H1 (cell line): ENCODE measurements around the gene FAM240A. TPM values are rescaled to one million over a fixed set of nuclear protein-coding genes. Genes with fewer than 3 reads are reported as not detected.

Source experiments
- CTCF ChIA-PET: fragments of 300-600 bp; sonication (Branson Sonifier 250); formaldehyde crosslinking; loops from one replicate; lab custom pipeline; 2021; ENCODE audit not compliant: partially characterized antibody; lab: Charles Lee
- POLR2A ChIA-PET: fragments of 300-600 bp; sonication (Branson Sonifier 250); formaldehyde crosslinking; loops from one replicate; lab custom pipeline; 2021; ENCODE audit warnings: inconsistent platforms; ENCODE audit not compliant: partially characterized antibody; lab: Charles Lee
- DNase-seq, 2 experiments: peaks; one replicate each; pipeline versions ENCODE4 v3.0.0 to v3.0.0-alpha.2; 2010 to 2022; ENCODE audit warnings: low spot score in 2 of 2, low read depth in 1 of 2, mixed read lengths in 1 of 2
- FAIRE-seq: peaks from 2 replicates; lab custom pipeline; 2011; peaks lifted over from hg19 to GRCh38; lab: Jason Lieb, UNC
- H2AFZ ChIP-seq: 2 replicates; pipeline ENCODE4 v1.8.1; 2012; ENCODE audit warnings: low read length, inconsistent platforms
- H2AK5ac ChIP-seq: 2 replicates; pipeline ENCODE4 v1.6.1; 2013; ENCODE audit warnings: low read depth, low read length
- H2BK120ac ChIP-seq: replicated peaks from 2 replicates; pipeline ENCODE3; 2013; ENCODE audit warnings: low read depth, low read length, inconsistent platforms
- H2BK12ac ChIP-seq: 2 replicates; pipeline ENCODE4 v1.6.1; 2013; ENCODE audit warnings: low read depth, low read length
- H2BK15ac ChIP-seq: 2 replicates; pipeline ENCODE4 v1.6.1; 2013; ENCODE audit warnings: low read length
- H2BK20ac ChIP-seq: 2 replicates; pipeline ENCODE4 v1.6.1; 2013; ENCODE audit warnings: low read length
- H2BK5ac ChIP-seq: 2 replicates; pipeline ENCODE4 v1.6.1; 2013; ENCODE audit warnings: low read depth, low read length
- H3K14ac ChIP-seq: 2 replicates; pipeline ENCODE4 v1.6.1; 2013; ENCODE audit warnings: inconsistent platforms; ENCODE audit not compliant: insufficient read length
- H3K18ac ChIP-seq: 2 replicates; pipeline ENCODE4 v1.6.1; 2013; ENCODE audit warnings: low read length; ENCODE audit errors: extremely low read depth
- H3K23ac ChIP-seq: 2 replicates; pipeline ENCODE4 v1.6.1; 2013; ENCODE audit warnings: inconsistent platforms; ENCODE audit not compliant: insufficient read length
- H3K23me2 ChIP-seq: 2 replicates; pipeline ENCODE4 v1.6.1; 2013; ENCODE audit warnings: low read depth, low read length
- H3K27ac ChIP-seq: 2 replicates; pipeline ENCODE4 v1.6.1; 2011; ENCODE audit warnings: low read depth, low read length, inconsistent platforms
- H3K27me3 ChIP-seq, 4 experiments: replicated peaks in 1 of 4; 1 replicate in 1 of 4; 2 replicates in 3 of 4; pipeline versions ENCODE4 v1.6.1 to v1.8.1; 2011 to 2013; ENCODE audit warnings: low read length in 3 of 4, mild to moderate bottlenecking in 3 of 4, inconsistent platforms in 2 of 4, mixed read lengths in 2 of 4, moderate library complexity in 1 of 4; ENCODE audit not compliant: control insufficient read depth in 3 of 4, insufficient read depth in 3 of 4; ENCODE audit errors: extremely low read depth in 1 of 4
- H3K36me3 ChIP-seq, 4 experiments: 2 replicates each; pipeline versions ENCODE4 v1.6.1 to v1.8.1; 2011 to 2013; ENCODE audit warnings: mild to moderate bottlenecking in 4 of 4, low read length in 3 of 4, moderate library complexity in 2 of 4, control low read depth in 1 of 4, inconsistent platforms in 1 of 4; ENCODE audit not compliant: insufficient read depth in 4 of 4, control insufficient read depth in 2 of 4
- H3K4ac ChIP-seq: replicated peaks from 2 replicates; pipeline ENCODE3; 2013; ENCODE audit warnings: low read length, low read depth, mixed read lengths, inconsistent platforms; ENCODE audit not compliant: insufficient read length
- H3K4me1 ChIP-seq, 4 experiments: replicated peaks in 1 of 4; 1 replicate in 1 of 4; 2 replicates in 3 of 4; pipeline versions ENCODE4 v1.6.1 to v1.8.1; 2011 to 2013; ENCODE audit warnings: low read length in 3 of 4, inconsistent platforms in 2 of 4, mixed read lengths in 1 of 4; ENCODE audit not compliant: insufficient read depth in 4 of 4, control insufficient read depth in 3 of 4
- H3K4me2 ChIP-seq, 2 experiments: 2 replicates each; pipeline versions ENCODE4 v1.6.1 to v1.8.1; 2011 to 2013; ENCODE audit warnings: low read depth in 2 of 2, low read length in 2 of 2, control low read depth in 1 of 2, inconsistent platforms in 1 of 2, mild to moderate bottlenecking in 1 of 2; ENCODE audit not compliant: insufficient read depth in 1 of 2
- H3K4me3 ChIP-seq, 4 experiments: fragments of 200-600, 300-600 bp in 1 of 4; sonication (generic), shearing (Covaris generic), sonication (Bioruptor Twin) in 1 of 4; 2 replicates each; pipeline versions ENCODE4 v1.5.1 to v1.8.1; 2011 to 2016; ENCODE audit warnings: low read length in 4 of 4, low read depth in 3 of 4, control low read depth in 2 of 4, inconsistent platforms in 2 of 4, mild to moderate bottlenecking in 2 of 4, mixed read lengths in 1 of 4, moderate library complexity in 1 of 4; ENCODE audit not compliant: insufficient read depth in 2 of 4; ENCODE audit errors: extremely low read depth in 1 of 4
- H3K56ac ChIP-seq: replicated peaks from 2 replicates; pipeline ENCODE3; 2013; ENCODE audit warnings: low read depth, mild to moderate bottlenecking, mixed read lengths, low read length, inconsistent platforms; ENCODE audit not compliant: insufficient read length
- H3K79me1 ChIP-seq: 2 replicates; pipeline ENCODE4 v1.6.1; 2013; ENCODE audit warnings: low read depth, low read length, control low read depth
- H3K79me2 ChIP-seq, 2 experiments: 2 replicates each; pipeline versions ENCODE4 v1.6.1 to v1.8.1; 2012 to 2013; ENCODE audit warnings: low read length in 2 of 2, mild to moderate bottlenecking in 2 of 2, inconsistent platforms in 1 of 2; ENCODE audit not compliant: insufficient read depth in 2 of 2, control insufficient read depth in 1 of 2
- H3K9ac ChIP-seq, 4 experiments: replicated peaks in 1 of 4; 1 replicate in 1 of 4; 2 replicates in 3 of 4; pipeline versions ENCODE4 v1.6.1 to v1.8.1; 2011 to 2013; ENCODE audit warnings: low read depth in 3 of 4, low read length in 3 of 4, control low read depth in 2 of 4, mild to moderate bottlenecking in 2 of 4, moderate library complexity in 2 of 4, inconsistent platforms in 1 of 4; ENCODE audit errors: extremely low read depth in 1 of 4
- H3K9me3 ChIP-seq, 2 experiments: 2 replicates each; pipeline versions ENCODE4 v1.6.1 to v1.8.1; 2012 to 2013; ENCODE audit warnings: mild to moderate bottlenecking in 2 of 2, moderate library complexity in 2 of 2, control low read depth in 1 of 2, inconsistent platforms in 1 of 2, low read depth in 1 of 2, low read length in 1 of 2, mixed read lengths in 1 of 2; ENCODE audit not compliant: insufficient read depth in 2 of 2
- H4K20me1 ChIP-seq, 2 experiments: replicated peaks in 1 of 2; 2 replicates each; pipeline versions ENCODE3 to v1.8.1; 2011 to 2013; ENCODE audit warnings: inconsistent platforms in 2 of 2, low read length in 2 of 2, mild to moderate bottlenecking in 1 of 2; ENCODE audit not compliant: insufficient read depth in 2 of 2, control insufficient read depth in 1 of 2
- H4K5ac ChIP-seq: 2 replicates; pipeline ENCODE4 v1.6.1; 2013; ENCODE audit warnings: low read length, low read depth, mixed read lengths, inconsistent platforms; ENCODE audit not compliant: insufficient read length
- H4K8ac ChIP-seq: 2 replicates; pipeline ENCODE4 v1.8.0; 2013; ENCODE audit warnings: mild to moderate bottlenecking, moderate library complexity, low read length, inconsistent platforms; ENCODE audit not compliant: insufficient read depth; ENCODE audit errors: extremely low read depth
- H4K91ac ChIP-seq: replicated peaks from 2 replicates; pipeline ENCODE3; 2013; ENCODE audit warnings: low read length, mixed read lengths, inconsistent platforms; ENCODE audit not compliant: insufficient read length
- SP4 ChIP-seq: IDR thresholded peaks from 2 replicates; pipeline ENCODE4 v1.6.1; 2012; ENCODE audit warnings: low read length, inconsistent platforms
- WGBS, 2 experiments: shearing (Covaris generic) in 1 of 2; methylation state at CpG; one replicate each; pipeline versions ENCODE4 v1.1.6 to v1.1.7; 2013 to 2015; ENCODE audit warnings: low lambda C conversion rate in 2 of 2, mixed read lengths in 2 of 2, inconsistent platforms in 1 of 2, low coverage in 1 of 2, missing lambda C conversion rate in 1 of 2; ENCODE audit not compliant: insufficient replicate concordance in 2 of 2, insufficient coverage in 1 of 2, insufficient read length in 1 of 2; ENCODE audit errors: extremely low coverage in 1 of 2, missing lambda C conversion rate in 1 of 2; 5-methylcytosine and 5-hydroxymethylcytosine counted together
- polyA plus RNA-seq, 7 experiments: library from polyadenylated mRNA; depleted of rRNA in 3 of 7; stranded (reverse) in 5 of 7; unstranded in 2 of 7; fragments of >200 nt in 5 of 7; fragments of 200-250 nt in 2 of 7; gene quantifications; 1 replicate in 5 of 7; 2 replicates in 1 of 7; 4 replicates in 1 of 7; pipeline versions ENCODE4 v1.2.1 to v1.2.3, GENCODE V29; 2011 to 2013; ENCODE audit warnings: missing spikeins in 2 of 7, mixed read lengths in 2 of 7
- total RNA-seq: library from RNA; stranded (reverse); fragmentation: NEBNext Ultra II Directional; extraction: Animal tissue kit (Norgen Biotek cat#: 25700); gene quantifications from 2 replicates; pipeline ENCODE4 v1.2.1, GENCODE V29; 2021

The FAM240A gene
- total and polyA plus RNA-seq, 2 of the 8 experiments (the other 6 are each of a cell fraction or from before 2014, with no cell fraction given) = 0.08 TPM; not detected in 1

DNA sequence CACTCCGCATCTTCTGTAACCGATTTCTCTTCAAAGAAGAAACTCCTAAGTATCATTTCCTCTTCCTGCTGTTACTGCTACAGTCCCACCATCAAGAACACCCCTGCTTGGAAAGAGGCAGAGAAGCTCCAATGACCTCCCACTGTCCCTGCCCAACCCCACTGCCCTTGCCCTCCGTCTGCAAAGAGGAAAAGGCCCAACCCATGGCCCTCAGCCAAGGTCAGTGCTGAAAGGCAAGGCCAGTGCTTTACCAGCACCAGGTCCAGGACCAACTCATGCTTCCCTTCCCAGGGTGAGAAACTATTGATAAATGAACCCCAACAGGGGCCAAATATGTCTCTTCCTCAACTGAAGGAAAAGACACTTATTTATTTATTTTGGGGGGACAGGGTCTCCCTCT, 22.5 kb downstream of the FAM240A start:
- no peak overlapping the region for H3K4me2 ChIP-seq
- FAIRE-seq = no peak

More for the DNA sequence above, 22.5 kb downstream of the FAM240A start:
- peaks cover 0 to under 1% (median under 1%) of the 10 kb centered on the region in 4 experiments; a peak in 1 of 7 replicates for H3K4me1 ChIP-seq
- H3K23me2 ChIP-seq = no peaks in the 10 kb centered on the region
- no peak overlapping the region for H4K91ac ChIP-seq
- no peak overlapping the region for H4K5ac ChIP-seq
- no peak overlapping the region for H3K56ac ChIP-seq
- TF ChIP-seq SP4 = no peak
- DNase-seq = peak in 1 of 2 experiments; percentile 40
- no peak overlapping the region for H3K27ac ChIP-seq
- H2BK5ac ChIP-seq = no peak overlapping the region
- H2AFZ ChIP-seq = no peak overlapping the region
- no peak overlapping the region for H4K8ac ChIP-seq
- H3K9me3 ChIP-seq = peaks cover 0 to 4% of the 10 kb centered on the region in 2 experiments; a peak in 2 of 4 replicates
- H3K36me3 ChIP-seq = no peaks in the 10 kb centered on the region
- H3K4me3 ChIP-seq = no peak overlapping the region
- no peaks in the 10 kb centered on the region for H3K79me1 ChIP-seq
- ChIA-PET POLR2A (interaction anchor here (0.7 kb wide), 2 partner anchors 19 to 49 kb away, joined by 3 read pairs; no protein-coding TSS in a partner anchor), CTCF (interaction anchor here (0.9 to 3.8 kb wide), 2 partner anchors 89 to 146 kb away, joined by 3 to 15 read pairs; no protein-coding TSS in a partner anchor)
- H3K27me3 ChIP-seq = no peaks in the 10 kb centered on the region
- no peak overlapping the region for H2AK5ac ChIP-seq
- no peak overlapping the region for H2BK120ac ChIP-seq
- no peak overlapping the region for H2BK15ac ChIP-seq
- no peak overlapping the region; the same call in 1 of the 2 replicates for H2BK12ac ChIP-seq
- no peak overlapping the region for H3K4ac ChIP-seq
- WGBS, 2 experiments = 77% methylated on average over 3 of the region's 3 CpGs; no CpG with 5 or more reads in 1 of the 2 experiments
- H4K20me1 ChIP-seq = no peaks in the 10 kb centered on the region
- H3K14ac ChIP-seq = no peak overlapping the region
- H3K9ac ChIP-seq = no peak overlapping the region
- no peak overlapping the region for H3K23ac ChIP-seq
- H3K18ac ChIP-seq = no peak overlapping the region
- H3K79me2 ChIP-seq = no peaks in the 10 kb centered on the region
- H2BK20ac ChIP-seq = no peak overlapping the region
